Loucy (cell line): Measurements from ENCODE around the gene POLRMT.

Experiments
- EZH2phosphoT487 ChIP-seq: fragments of 200-600 bp; IDR thresholded peaks from 2 replicates; pipeline ENCODE4 v1.6.1; 2018; ENCODE audit warnings: antibody characterized with exemption, mild to moderate bottlenecking, moderate library complexity, borderline replicate concordance
- TF ChIP-seq, protein P1 (sequence below): fragments of 200-600 bp; sonication (generic); conservative IDR thresholded peaks from 2 replicates; pipeline ENCODE4 v1.5.1; 2014; ENCODE audit warnings: mild to moderate bottlenecking, antibody characterized with exemption, low read length

DNA sequence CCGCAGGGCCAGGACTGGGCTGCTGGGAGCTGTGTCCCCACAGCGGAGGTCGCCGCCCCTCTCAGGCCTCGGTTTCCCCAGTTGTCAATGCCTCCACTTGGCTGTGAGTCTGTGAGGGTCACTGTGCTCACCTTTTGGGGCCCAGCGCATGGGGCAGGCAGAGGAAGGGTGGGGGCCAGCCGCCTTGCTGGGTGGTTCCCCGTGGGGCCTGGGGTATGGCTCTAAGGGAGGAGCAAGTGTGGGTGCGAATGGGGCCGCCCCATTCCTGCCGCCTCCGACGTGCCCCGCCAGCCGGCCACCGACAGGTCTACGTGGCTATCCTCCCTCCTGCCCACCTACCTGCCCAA is 5.5 kb upstream of the POLRMT start:
- TF ChIP-seq, protein P1, sequence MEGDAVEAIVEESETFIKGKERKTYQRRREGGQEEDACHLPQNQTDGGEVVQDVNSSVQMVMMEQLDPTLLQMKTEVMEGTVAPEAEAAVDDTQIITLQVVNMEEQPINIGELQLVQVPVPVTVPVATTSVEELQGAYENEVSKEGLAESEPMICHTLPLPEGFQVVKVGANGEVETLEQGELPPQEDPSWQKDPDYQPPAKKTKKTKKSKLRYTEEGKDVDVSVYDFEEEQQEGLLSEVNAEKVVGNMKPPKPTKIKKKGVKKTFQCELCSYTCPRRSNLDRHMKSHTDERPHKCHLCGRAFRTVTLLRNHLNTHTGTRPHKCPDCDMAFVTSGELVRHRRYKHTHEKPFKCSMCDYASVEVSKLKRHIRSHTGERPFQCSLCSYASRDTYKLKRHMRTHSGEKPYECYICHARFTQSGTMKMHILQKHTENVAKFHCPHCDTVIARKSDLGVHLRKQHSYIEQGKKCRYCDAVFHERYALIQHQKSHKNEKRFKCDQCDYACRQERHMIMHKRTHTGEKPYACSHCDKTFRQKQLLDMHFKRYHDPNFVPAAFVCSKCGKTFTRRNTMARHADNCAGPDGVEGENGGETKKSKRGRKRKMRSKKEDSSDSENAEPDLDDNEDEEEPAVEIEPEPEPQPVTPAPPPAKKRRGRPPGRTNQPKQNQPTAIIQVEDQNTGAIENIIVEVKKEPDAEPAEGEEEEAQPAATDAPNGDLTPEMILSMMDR: no peak
- no peak for TF ChIP-seq EZH2phosphoT487
